ENCODE measurements around the gene TNFAIP2. TPM values are rescaled to one million over a fixed set of nuclear protein-coding genes. Genes with fewer than 3 reads are reported as not detected.

The TNFAIP2 gene
- total RNA-seq, 3 donors from 2014 or later: 43.6 to 76.5 (median 60.0) TPM

DNA sequence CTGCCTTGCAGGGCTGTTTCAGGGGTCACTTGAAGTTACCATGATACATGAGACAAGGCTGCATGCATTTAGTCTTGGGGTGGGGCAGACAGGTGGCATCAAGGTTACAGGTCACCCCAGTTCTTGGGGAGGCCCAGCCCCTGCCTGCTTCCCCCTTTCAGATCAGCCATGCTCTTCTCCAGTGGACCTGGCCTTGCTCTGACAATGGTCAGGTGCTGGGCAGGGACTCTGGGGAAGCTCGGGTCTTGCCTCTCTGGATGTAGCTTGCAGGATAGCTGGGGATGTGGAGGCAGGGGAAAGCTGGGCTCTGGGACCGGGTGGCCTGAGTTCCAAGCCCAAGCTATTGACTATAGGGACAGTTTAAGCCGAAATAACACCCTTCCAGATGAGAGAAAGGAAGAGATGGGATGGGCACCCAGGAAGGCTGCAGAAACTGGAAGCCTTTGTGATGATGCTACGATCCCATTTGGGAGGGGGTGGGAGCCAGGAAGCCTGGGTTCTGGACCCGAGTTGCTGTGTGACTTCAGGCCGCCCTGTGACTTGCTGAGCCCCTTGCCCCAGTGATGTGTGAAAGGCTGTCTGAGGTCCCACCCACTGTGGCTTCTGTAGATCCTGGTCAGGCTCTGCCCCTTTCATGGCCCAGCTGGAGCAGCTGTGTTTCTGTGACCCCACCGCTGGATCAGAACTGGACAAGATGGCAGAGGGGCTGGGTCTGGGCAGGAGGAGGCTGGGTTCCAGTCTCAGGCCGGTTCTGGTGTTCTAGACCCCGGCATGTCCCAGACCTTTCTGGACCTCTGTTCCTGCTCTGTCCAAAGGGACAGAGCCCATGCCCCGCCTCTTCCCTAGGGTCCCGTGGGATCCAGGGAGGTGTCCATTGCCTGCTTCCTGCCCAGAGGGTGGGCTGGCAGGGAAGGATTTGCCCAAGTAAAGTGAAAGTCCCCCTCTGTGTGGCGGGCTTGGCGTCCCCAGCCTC is 2.1 kb downstream of the TNFAIP2 start:
- Histone ChIP-seq H3K27ac (peak overlapping the region in 1 of 2 donors; percentile 95), H3K9me3 (no peaks in the 10 kb centered on the region), H3K4me1 (peaks cover 18 to 57% of the 10 kb centered on the region in 2 donors), H3K36me3 (no peaks in the 10 kb centered on the region), H3K4me3 (peak overlapping the region in 2 of 3 donors; percentile 74 to 82), H3K27me3 (no peaks in the 10 kb centered on the region)
- intact Hi-C loops (cut with DNase I; ENCODE audit: low total_unique reads): no loop called here
- DNase-seq (ENCODE audit: low spot score in 2 of 2): no peak
- TF ChIP-seq POLR2AphosphoS5 (IDR thresholded peaks at IDR 0.05) (no peak), POLR2A (IDR thresholded peaks at IDR 0.05) (no peak)
- TF ChIP-seq, protein P1, sequence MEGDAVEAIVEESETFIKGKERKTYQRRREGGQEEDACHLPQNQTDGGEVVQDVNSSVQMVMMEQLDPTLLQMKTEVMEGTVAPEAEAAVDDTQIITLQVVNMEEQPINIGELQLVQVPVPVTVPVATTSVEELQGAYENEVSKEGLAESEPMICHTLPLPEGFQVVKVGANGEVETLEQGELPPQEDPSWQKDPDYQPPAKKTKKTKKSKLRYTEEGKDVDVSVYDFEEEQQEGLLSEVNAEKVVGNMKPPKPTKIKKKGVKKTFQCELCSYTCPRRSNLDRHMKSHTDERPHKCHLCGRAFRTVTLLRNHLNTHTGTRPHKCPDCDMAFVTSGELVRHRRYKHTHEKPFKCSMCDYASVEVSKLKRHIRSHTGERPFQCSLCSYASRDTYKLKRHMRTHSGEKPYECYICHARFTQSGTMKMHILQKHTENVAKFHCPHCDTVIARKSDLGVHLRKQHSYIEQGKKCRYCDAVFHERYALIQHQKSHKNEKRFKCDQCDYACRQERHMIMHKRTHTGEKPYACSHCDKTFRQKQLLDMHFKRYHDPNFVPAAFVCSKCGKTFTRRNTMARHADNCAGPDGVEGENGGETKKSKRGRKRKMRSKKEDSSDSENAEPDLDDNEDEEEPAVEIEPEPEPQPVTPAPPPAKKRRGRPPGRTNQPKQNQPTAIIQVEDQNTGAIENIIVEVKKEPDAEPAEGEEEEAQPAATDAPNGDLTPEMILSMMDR (IDR thresholded peaks at IDR 0.05): no peak

DNA sequence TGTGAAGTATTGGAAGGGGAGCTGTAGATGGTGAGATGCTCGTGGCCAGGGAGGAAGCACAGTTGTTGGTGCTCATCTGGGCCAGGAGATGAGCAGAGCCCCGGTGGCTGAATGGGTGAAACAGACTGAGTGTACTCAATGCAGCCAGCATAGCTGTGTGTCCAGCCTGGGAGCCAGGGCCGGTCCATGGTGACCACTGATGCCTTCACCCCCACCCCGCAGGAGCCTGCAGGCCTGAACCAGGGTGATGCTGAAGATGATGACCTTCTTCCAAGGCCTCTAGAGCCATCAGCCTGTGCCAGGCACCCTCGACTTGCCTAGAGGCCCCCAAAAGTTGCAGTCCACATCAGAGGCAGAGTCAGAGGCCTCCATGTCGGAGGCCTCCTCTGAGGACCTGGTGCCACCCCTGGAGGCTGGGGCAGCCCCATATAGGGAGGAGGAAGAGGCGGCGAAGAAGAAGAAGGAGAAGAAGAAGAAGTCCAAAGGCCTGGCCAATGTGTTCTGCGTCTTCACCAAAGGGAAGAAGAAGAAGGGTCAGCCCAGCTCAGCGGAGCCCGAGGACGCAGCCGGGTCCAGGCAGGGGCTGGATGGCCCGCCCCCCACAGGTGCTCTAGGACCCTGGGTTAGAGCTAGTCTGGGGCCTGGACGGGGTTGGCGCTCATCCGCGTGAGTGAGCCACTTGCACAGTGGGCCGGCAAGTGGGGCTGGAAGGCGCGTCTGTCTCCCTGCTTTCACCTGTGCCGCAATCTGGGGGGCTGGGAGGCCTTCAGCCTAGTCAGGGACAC is 3.0 kb downstream of the TNFAIP2 start:
- TF ChIP-seq POLR2AphosphoS5 (IDR thresholded peaks at IDR 0.05) (no peak), POLR2A (IDR thresholded peaks at IDR 0.05) (no peak)
- TF ChIP-seq, protein P1 (IDR thresholded peaks at IDR 0.05): no peak
- intact Hi-C loops (cut with DNase I; ENCODE audit: low total_unique reads): no loop called here
- Histone ChIP-seq H3K27me3 (no peaks in the 10 kb centered on the region), H3K27ac (peak overlapping the region; percentile 64 to 92), H3K4me1 (peaks cover 18 to 66% of the 10 kb centered on the region in 2 donors), H3K36me3 (no peaks in the 10 kb centered on the region), H3K4me3 (peak overlapping the region; percentile 31 to 68 (median 45)), H3K9me3 (no peaks in the 10 kb centered on the region)
- DNase-seq (ENCODE audit: low spot score in 2 of 2): no peak

DNA sequence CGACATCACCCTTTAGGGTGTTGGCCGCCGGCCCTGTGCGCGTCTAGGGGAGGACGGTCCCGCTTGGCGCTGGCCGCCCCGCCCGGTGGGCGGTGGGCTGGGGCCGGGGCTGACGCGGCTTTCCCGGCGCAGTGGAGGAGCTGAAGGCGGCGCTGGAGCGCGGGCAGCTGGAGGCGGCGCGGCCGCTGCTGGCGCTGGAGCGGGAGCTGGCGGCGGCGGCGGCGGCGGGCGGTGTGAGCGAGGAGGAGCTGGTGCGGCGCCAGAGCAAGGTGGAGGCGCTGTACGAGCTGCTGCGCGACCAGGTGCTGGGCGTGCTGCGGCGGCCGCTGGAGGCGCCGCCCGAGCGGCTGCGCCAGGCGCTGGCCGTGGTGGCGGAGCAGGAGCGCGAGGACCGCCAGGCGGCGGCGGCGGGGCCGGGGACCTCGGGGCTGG is 3.6 kb downstream of the TNFAIP2 start:
- DNase-seq (ENCODE audit: low spot score in 2 of 2): no peak
- no peaks in the 10 kb centered on the region for H3K9me3 ChIP-seq
- H3K27ac ChIP-seq: peak overlapping the region; percentile 64 to 92
- no peaks in the 10 kb centered on the region for H3K36me3 ChIP-seq
- H3K4me3 ChIP-seq: peak overlapping the region; percentile 31 to 68 (median 45)
- H3K4me1 ChIP-seq: peaks cover 18 to 72% of the 10 kb centered on the region in 2 donors
- H3K27me3 ChIP-seq: no peaks in the 10 kb centered on the region
- TF ChIP-seq, protein P1 (IDR thresholded peaks at IDR 0.05): peak in 1 of 3 donors; percentile 43
- no peak for TF ChIP-seq POLR2A (IDR thresholded peaks at IDR 0.05)
- intact Hi-C loops (cut with DNase I; ENCODE audit: low total_unique reads): no loop called here

DNA sequence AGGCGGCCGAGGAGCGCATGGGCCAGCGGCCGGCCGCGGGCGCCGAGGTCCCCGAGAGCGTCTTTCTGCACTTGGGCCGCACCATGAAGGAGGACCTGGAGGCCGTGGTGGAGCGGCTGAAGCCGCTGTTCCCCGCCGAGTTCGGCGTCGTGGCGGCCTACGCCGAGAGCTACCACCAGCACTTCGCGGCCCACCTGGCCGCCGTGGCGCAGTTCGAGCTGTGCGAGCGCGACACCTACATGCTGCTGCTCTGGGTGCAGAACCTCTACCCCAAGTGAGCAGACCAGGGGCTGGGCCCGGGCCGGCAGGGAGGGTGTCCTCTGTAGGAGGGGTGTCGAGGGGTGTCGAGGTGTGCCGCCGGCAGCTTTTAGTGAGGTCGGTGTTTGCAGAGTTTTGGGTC is 4.1 kb downstream of the TNFAIP2 start:
- intact Hi-C loops (cut with DNase I; ENCODE audit: low total_unique reads): no loop called here
- Histone ChIP-seq H3K4me1 (peaks cover 18 to 74% of the 10 kb centered on the region in 2 donors), H3K36me3 (no peaks in the 10 kb centered on the region), H3K9me3 (no peaks in the 10 kb centered on the region), H3K27ac (peak overlapping the region in 1 of 2 donors; percentile 92), H3K4me3 (peak overlapping the region; percentile 5 to 68 (median 45)), H3K27me3 (no peaks in the 10 kb centered on the region)
- TF ChIP-seq, protein P1 (IDR thresholded peaks at IDR 0.05): no peak
- TF ChIP-seq POLR2A (IDR thresholded peaks at IDR 0.05): no peak
- no peak for TF ChIP-seq POLR2AphosphoS5 (IDR thresholded peaks at IDR 0.05)
- DNase-seq (ENCODE audit: low spot score in 2 of 2): no peak

Measured in breast epithelium (tissue), 4 donors.